Neural progenitor cell (in vitro differentiated cells): ENCODE data around the gene TGFBR2. TPM values are rescaled to one million over a fixed set of nuclear protein-coding genes. Genes with fewer than 3 reads are reported as not detected.

Experiments
- DNase-seq: peaks from one replicate; pipeline ENCODE4 v3.0.0-alpha.2; 2016; ENCODE audit warnings: low spot score
- H2AFZ ChIP-seq: fragments of 200-600 bp; sonication (generic); replicated peaks from 2 replicates; pipeline ENCODE4 v1.6.1; 2016; ENCODE audit warnings: antibody characterized with exemption
- H3F3A ChIP-seq: fragments of 200-600 bp; sonication (generic); 2 replicates; pipeline ENCODE4 v1.6.1; 2016; ENCODE audit warnings: antibody characterized with exemption, low read depth
- H3K27ac ChIP-seq: fragments of 200-600 bp; sonication (generic); 2 replicates; pipeline ENCODE4 v1.5.1; 2016; ENCODE audit warnings: mild to moderate bottlenecking
- H3K27me3 ChIP-seq: fragments of 200-600 bp; sonication (generic); 2 replicates; pipeline ENCODE4 v1.6.1; 2016; ENCODE audit warnings: mild to moderate bottlenecking, moderate library complexity
- H3K36me3 ChIP-seq: fragments of 200-600 bp; sonication (generic); 2 replicates; pipeline ENCODE4 v1.5.1; 2016
- H3K4me1 ChIP-seq: fragments of 200-600 bp; sonication (generic); 2 replicates; pipeline ENCODE4 v1.6.1; 2016; ENCODE audit warnings: mixed run types
- H3K4me2 ChIP-seq: fragments of 200-600 bp; sonication (generic); 2 replicates; pipeline ENCODE4 v1.6.1; 2016
- H3K4me3 ChIP-seq: fragments of 200-600 bp; sonication (generic); 2 replicates; pipeline ENCODE4 v1.5.1; 2016
- H3K79me2 ChIP-seq: fragments of 200-600 bp; sonication (generic); 2 replicates; pipeline ENCODE4 v1.6.1; 2016; ENCODE audit warnings: low read depth
- H3K9ac ChIP-seq: fragments of 200-600 bp; sonication (generic); 2 replicates; pipeline ENCODE4 v1.6.1; 2016
- H3K9me3 ChIP-seq: fragments of 200-600 bp; sonication (generic); 2 replicates; pipeline ENCODE4 v1.5.1; 2016; ENCODE audit warnings: low read depth
- H4K20me1 ChIP-seq: fragments of 200-600 bp; sonication (generic); 2 replicates; pipeline ENCODE4 v1.6.1; 2016; ENCODE audit warnings: low read depth
- H3K27ac Mint-ChIP-seq: 3 replicates; pipeline ENCODE4 v1.8.0; 2021; ENCODE audit warnings: mixed read lengths
- H3K27me3 Mint-ChIP-seq: 2 replicates; pipeline ENCODE4 v1.8.0; 2022; ENCODE audit warnings: low read depth, mild to moderate bottlenecking, inconsistent platforms, moderate library complexity, mixed read lengths; ENCODE audit not compliant: insufficient read depth
- H3K36me3 Mint-ChIP-seq: 3 replicates; pipeline ENCODE4 v1.8.0; 2021; ENCODE audit warnings: mixed read lengths
- H3K4me1 Mint-ChIP-seq: 3 replicates; pipeline ENCODE4 v1.8.0; 2021; ENCODE audit warnings: mixed read lengths
- H3K4me3 Mint-ChIP-seq: 3 replicates; pipeline ENCODE4 v1.8.0; 2021; ENCODE audit warnings: mild to moderate bottlenecking, moderate library complexity, mixed read lengths
- H3K9me3 Mint-ChIP-seq: 3 replicates; pipeline ENCODE4 v1.8.0; 2020; ENCODE audit warnings: mixed read lengths
- EZH2 ChIP-seq: fragments of 200-600 bp; sonication (generic); IDR thresholded peaks from 2 replicates; pipeline ENCODE4 v1.6.1; 2017; ENCODE audit warnings: antibody characterized with exemption, mild to moderate bottlenecking, moderate library complexity
- EZH2phosphoT487 ChIP-seq: fragments of 200-600 bp; sonication (generic); IDR thresholded peaks from 2 replicates; pipeline ENCODE4 v1.6.1; 2017; ENCODE audit warnings: antibody characterized with exemption
- total RNA-seq: library from RNA; depleted of rRNA; stranded (reverse); fragments of >200 nt; gene quantifications from 2 replicates; pipeline ENCODE4 v1.2.3, GENCODE V29; 2015; ENCODE audit warnings: low replicate concordance
- TF ChIP-seq, protein P1 (sequence below): fragments of 200-600 bp; sonication (generic); IDR thresholded peaks from 2 replicates; pipeline ENCODE4 v1.5.1; 2017; ENCODE audit warnings: antibody characterized with exemption, mild to moderate bottlenecking

Gene TGFBR2
- total RNA-seq, 1 donor from 2014 or later: 7.3 TPM

DNA sequence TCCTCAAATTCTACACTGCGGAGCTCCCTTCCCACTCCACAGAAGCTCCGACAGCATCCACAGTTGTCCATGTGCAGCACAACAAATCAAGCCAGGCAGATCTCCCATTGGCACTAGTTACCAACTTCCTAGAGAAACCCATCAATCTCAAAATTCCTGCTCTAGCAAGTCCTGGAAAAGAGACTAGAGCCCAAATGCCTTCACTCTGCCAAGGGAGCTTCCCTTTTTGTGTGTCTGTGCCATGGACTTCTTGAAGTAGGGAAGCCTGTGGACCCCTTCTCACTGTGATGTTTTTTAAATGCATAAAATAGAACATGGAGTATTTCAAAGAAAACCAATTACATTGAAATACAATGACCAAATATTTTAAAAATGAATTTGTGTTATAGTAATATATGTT lies 59.1 kb downstream of the TGFBR2 start:
- Histone ChIP-seq H2AFZ (no peak overlapping the region), H3K27ac (no peak overlapping the region), H3K27me3 (no peaks in the 10 kb centered on the region), H3K79me2 (no peaks in the 10 kb centered on the region), H3K4me2 (no peak overlapping the region), H4K20me1 (no peaks in the 10 kb centered on the region), H3K9ac (no peak overlapping the region), H3K9me3 (no peaks in the 10 kb centered on the region), H3K4me3 (no peak overlapping the region), H3F3A (no peaks in the 10 kb centered on the region), H3K36me3 (no peaks in the 10 kb centered on the region), H3K4me1 (peaks cover 32% of the 10 kb centered on the region)
- peaks cover 51% of the 10 kb centered on the region for H3K4me1 Mint-ChIP-seq
- no peaks in the 10 kb centered on the region for H3K27me3 Mint-ChIP-seq
- H3K36me3 Mint-ChIP-seq: peaks cover 22% of the 10 kb centered on the region
- no peak for TF ChIP-seq EZH2
- no peak for TF ChIP-seq EZH2phosphoT487
- H3K4me3 Mint-ChIP-seq: no peak overlapping the region
- no peak for DNase-seq
- no peak overlapping the region for H3K27ac Mint-ChIP-seq
- H3K9me3 Mint-ChIP-seq: no peaks in the 10 kb centered on the region

DNA sequence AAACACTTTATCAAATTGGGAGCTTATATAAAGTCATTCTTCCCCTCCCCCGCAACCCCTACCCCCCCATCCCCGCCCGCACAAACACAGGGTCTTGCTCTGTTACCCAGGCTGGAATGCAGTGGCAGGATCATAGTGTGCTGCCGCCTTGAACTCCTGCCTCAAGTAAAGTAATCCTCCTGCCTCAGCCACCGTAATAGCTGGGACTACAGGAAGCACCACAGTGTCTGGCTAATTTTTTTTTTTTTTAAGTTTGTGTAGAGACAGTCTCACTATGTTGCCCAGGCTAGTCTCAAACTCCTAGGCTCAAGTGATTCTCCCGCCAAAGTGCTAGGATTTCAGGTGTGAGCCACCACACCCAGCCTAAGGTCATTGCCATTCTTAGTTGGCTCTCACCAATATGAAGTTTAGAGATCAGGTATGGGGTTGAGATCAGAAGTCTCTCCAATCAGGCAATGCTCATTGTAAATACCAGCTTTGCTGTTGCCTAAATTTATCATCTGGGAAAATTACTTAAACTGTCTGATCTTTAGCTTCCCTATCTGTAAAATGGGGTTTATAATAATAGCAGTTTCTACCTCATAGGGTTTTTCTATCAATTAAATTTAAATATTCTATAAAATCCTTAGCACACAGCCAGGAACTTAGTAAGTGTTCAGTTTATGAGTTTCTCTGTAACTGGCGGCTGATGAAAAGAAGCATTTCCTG lies 60.3 kb downstream of the TGFBR2 start:
- no peaks in the 10 kb centered on the region for H3K36me3 ChIP-seq
- Mint-ChIP-seq H3K36me3 (peaks cover 29% of the 10 kb centered on the region), H3K4me3 (no peak overlapping the region), H3K4me1 (peaks cover 45% of the 10 kb centered on the region), H3K27ac (no peak overlapping the region), H3K9me3 (no peaks in the 10 kb centered on the region), H3K27me3 (no peaks in the 10 kb centered on the region)
- H3K4me3 ChIP-seq: no peak overlapping the region
- TF ChIP-seq, protein P1, sequence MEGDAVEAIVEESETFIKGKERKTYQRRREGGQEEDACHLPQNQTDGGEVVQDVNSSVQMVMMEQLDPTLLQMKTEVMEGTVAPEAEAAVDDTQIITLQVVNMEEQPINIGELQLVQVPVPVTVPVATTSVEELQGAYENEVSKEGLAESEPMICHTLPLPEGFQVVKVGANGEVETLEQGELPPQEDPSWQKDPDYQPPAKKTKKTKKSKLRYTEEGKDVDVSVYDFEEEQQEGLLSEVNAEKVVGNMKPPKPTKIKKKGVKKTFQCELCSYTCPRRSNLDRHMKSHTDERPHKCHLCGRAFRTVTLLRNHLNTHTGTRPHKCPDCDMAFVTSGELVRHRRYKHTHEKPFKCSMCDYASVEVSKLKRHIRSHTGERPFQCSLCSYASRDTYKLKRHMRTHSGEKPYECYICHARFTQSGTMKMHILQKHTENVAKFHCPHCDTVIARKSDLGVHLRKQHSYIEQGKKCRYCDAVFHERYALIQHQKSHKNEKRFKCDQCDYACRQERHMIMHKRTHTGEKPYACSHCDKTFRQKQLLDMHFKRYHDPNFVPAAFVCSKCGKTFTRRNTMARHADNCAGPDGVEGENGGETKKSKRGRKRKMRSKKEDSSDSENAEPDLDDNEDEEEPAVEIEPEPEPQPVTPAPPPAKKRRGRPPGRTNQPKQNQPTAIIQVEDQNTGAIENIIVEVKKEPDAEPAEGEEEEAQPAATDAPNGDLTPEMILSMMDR: no peak
- TF ChIP-seq EZH2phosphoT487 (no peak), EZH2 (no peak)
- H3K79me2 ChIP-seq: no peaks in the 10 kb centered on the region
- no peaks in the 10 kb centered on the region for H3K9me3 ChIP-seq
- H3K4me2 ChIP-seq: peak overlapping the region; percentile 23
- peaks cover 29% of the 10 kb centered on the region for H3K4me1 ChIP-seq
- H2AFZ ChIP-seq: no peak overlapping the region
- H3K27ac ChIP-seq: no peak overlapping the region
- no peaks in the 10 kb centered on the region for H4K20me1 ChIP-seq
- no peak overlapping the region for H3K9ac ChIP-seq
- no peaks in the 10 kb centered on the region for H3K27me3 ChIP-seq
- no peak for DNase-seq
- H3F3A ChIP-seq: no peaks in the 10 kb centered on the region

DNA sequence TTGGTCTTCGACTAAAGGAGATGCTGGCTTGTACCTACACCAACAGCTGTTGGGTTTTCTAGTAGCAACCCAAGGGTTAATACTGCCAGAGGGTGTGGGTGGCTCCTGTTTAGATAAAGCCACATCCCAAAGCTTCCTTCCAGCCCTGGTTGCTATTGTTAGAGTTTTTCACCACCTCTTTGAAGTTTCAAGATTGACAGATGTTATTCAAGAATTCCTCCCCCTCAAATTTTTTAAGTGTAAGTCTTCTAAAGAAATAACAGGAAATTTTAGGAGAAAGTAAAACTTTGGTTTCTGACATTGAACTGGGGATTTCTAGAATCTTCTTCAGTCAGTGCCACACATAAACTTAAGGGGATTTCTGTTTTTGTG lies 60.9 kb downstream of the TGFBR2 start:
- Mint-ChIP-seq H3K4me3 (no peak overlapping the region), H3K4me1 (peaks cover 45% of the 10 kb centered on the region)
- peak; percentile 70 for DNase-seq

More for the DNA sequence above, 60.9 kb downstream of the TGFBR2 start:
- Histone ChIP-seq H3K4me3 (no peak overlapping the region), H4K20me1 (no peaks in the 10 kb centered on the region), H3F3A (no peaks in the 10 kb centered on the region), H3K27me3 (no peaks in the 10 kb centered on the region), H2AFZ (no peak overlapping the region), H3K9me3 (no peaks in the 10 kb centered on the region), H3K4me2 (peak overlapping the region; percentile 23), H3K4me1 (peaks cover 27% of the 10 kb centered on the region), H3K79me2 (no peaks in the 10 kb centered on the region), H3K36me3 (no peaks in the 10 kb centered on the region), H3K27ac (no peak overlapping the region), H3K9ac (no peak overlapping the region)
- no peak overlapping the region for H3K27ac Mint-ChIP-seq
- H3K9me3 Mint-ChIP-seq: no peaks in the 10 kb centered on the region
- TF ChIP-seq EZH2 (no peak), EZH2phosphoT487 (no peak)
- TF ChIP-seq, protein P1: no peak
- peaks cover 33% of the 10 kb centered on the region for H3K36me3 Mint-ChIP-seq
- H3K27me3 Mint-ChIP-seq: no peaks in the 10 kb centered on the region
